HK-2 (cell line): ENCODE results near the gene WHAMM.
"Not testable (repeated sequence)": the region's sequence is repeated elsewhere in the genome, so short reads cannot be mapped to it uniquely, and the experiment has no call there.

Source experiments
- DNase-seq: peaks from one replicate; pipeline ENCODE4 v3.0.0-alpha.2; 2018; ENCODE audit not compliant: unreplicated experiment

WHAMM gene

DNA sequence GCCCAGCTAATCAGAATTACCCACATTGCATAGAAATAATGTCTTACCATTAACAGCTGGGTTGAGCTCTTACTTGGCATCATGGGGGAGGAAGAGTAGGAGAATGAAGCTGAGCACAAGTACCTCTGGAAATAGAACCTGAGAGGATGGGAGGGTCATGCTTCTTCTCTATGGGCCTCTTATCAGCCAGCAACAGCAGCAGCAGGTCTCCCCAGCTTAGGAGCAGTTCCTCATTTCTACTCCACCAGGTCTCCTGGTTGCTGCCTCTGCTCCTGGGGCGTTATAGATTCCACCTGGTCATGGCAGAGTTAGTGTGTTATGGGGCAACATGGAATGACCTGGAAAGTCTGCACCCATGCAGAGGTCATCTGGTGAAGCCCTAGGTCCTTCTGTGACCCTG lies 6.9 kb upstream of the WHAMM start:
- DNase-seq, result no peak

DNA sequence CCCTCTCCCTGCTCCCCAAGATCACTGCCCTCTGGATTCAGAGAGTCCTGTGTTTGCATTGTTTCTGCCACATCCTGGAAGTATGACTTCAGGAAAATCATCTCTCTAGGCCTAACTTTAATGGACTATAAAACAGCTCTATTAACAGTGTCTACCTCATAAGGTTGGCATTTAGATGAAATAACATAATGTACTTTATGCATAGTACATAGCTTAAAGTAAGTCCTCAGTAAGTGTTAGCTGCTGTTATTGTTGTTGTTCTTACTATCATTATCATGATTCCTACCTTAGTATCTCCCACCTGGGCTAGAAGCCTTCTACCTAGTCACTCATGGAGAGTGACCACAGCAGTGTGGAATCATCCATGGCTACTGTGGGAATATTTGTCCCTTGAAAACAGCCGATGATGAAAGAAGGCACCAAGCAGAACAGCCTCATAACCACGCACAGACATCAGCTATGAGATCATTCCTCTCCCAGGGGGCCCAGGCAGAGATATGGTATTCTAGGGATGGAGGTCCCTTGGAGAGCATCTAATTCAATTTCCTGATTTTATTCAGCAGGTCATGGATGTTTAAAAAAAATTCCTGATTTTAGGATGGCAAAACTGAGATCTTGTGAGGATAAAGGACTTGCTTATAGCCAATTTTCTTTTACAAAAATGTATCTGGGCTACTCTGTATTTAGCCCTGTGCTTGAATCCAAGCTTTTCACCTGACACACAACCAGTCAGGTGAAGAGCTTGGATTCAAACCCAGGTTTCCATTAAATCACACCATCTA lies 5.4 kb upstream of the WHAMM start:
- no peak for DNase-seq

DNA sequence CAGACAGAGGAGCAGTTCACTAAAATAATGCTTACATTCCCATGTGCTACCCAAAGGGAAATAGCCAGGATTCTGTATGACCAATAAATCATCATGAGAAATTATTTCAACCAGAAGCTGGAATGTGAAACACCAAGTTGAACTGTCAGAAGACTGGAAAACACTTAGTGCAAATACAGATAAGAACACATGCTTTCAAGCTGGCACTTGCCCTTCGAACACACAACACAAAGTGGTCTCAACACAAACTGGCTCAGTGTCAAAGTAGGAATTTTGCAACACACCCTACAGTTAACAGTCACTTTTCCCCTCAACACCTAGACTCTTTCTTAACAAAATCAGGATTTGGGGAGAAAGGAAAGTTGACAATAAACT lies 4.9 kb upstream of the WHAMM start:
- DNase-seq, result no peak

DNA sequence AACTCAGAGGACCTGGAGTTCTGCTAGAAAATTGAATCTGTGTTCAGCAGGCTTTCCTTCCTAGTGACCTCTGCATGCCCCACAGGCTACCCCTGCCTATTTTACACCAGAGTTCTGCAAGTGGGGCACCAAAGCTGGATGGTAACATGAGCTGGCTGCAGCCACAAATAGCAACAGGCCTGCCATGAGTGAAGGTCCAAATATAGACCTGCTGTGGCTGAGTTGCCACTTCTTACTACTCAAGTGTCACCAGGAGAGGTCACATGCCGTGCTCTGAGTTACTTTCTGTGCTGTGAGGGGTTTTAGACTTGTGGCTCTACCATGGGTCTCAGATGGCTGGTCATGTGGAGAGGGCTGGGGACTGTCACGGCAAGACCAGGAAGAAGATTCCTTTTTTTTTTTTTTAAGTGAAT lies 3.4 kb upstream of the WHAMM start, which contains the start of gene FSD2:
Gene FSD2 (minus strand): TSS at position 76 of the 413 bp plus-strand sequence. CDS start 18,679 bp downstream, outside the sequence.
- peak; percentile 27 for DNase-seq

DNA sequence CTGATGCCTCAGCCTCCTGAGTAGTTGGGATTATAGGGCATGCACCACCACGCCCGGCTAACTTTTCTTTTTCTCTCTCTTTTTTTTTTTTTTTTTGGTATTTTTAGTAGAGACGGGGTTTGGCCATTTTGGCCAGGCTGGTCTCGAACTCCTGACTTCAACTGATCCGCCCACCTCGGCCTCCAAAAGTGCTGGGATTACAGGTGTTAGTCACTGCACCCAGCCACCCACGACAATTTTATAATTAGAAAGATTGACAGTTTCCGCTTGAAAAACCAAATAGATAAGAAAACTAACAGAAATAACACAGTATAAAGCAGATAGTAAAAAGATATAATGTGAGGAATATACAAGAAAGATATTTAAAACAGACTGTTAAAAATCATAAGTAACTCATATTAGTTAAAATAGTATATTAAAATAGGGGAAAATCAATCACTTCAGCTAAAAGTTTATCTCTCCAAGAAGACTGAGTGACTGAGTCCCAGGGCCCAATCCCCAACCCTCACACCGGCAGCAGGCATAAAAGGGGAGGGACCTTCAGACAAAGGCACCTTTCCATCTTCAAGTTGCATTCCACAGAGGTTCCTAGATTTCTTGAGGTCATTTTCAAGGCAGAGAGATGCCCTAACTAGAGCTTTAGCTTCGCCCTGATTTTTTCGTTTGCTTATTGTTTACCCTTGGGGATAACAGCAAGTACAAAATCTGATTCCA lies 1.4 kb upstream of the WHAMM start:
- DNase-seq, result peak; percentile 45

DNA sequence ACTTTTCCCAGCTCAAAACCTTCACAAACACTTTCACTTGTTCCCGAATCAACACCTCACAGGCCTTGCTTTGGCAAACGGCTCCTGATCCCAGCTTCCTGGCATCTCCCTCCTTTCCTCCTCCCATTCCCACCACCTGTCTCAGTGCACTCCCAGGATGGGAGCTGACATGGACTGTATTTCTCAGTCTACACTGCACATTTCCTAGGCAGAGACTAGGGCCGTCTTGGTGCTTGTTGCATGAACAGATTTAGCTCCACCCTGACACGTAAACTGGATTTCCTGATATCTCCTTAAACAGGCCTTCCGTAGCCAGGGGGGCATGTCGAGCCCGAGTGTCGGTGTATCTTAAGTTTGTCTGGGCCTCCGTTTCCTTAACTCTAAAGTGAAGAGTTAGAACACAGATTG lies 790 bp upstream of the WHAMM start:
- DNase-seq, result peak; percentile 40

DNA sequence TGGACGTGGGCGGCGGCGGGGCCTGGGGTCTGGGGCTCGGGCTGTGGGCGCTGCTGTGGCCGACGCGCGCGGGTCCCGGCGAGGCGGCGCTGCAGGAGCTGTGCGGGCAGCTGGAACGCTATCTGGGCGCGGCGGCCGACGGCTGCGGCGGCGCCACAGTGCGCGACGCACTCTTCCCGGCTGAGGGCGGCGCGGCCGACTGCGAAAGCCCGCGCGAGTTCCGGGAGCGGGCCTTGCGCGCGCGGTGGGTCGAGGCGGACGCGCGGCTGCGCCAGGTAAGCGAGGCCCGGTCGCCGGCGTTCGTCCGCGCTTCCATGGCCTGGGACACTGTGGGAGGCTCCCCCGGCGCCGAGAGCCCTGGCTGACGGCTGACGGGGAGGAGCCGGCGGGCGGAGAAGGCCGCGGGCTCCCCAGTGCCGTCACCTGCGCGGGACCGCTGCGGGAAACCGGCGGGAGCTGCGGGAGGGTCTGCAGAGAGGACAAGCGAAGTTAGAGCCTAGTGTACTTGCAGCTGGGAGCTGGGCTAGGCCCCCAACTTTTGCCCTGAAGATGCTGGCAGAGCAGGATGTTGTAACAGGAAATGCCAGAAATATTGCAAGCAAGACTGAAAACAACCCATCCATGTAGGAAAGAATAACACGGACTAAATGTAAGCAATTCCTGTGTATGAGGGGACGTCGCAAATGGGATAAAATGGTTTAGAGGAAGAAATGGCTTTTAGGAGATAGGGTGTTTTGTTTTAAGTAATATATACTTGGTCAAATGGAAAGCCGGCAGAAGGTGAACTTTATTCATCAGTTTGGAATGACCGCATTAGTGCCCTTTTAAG lies 847 bp downstream of the WHAMM start:
- DNase-seq, result no peak

DNA sequence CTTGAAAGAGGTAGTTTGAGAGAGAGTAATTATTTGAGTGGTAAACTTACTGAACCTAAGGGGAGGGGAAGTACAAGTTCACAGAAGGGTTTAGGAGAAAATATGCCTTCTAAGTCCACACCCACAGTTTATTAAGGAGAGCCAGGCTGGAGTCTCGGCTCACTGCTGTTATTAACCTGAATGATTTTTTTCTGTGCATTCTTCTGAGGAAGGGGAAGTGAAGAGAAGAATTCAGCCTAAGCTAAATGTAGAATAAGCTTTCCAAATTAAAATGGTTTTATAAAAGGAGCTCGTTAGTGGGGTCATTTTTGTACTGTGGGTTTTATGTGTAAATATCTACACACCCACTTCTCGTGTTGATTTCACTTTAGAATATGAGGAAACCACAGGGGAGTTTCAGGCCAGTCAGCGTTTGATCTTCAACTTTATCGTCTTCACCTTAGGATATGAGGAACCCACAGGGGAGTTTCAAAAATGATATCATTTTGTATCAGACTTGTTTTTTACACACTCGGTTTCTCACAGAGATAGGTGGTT lies 1.5 kb downstream of the WHAMM start:
- DNase-seq, result no peak

DNA sequence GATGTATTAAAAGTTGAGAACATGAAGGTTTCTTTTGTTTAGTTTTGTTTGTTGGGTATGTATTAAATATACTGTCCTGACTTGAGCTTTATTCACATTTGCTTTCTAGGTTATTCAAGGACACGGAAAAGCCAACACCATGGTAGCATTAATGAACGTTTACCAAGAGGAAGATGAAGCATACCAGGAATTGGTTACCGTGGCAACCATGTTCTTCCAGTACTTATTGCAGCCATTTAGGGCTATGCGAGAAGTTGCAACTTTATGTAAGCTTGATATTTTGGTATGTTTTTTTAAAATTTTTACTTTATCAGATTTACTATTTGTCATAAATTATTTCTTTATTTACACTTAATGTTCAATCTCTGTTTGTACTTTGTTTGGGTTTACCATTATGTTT lies 3.6 kb downstream of the WHAMM start:
- DNase-seq, result no peak

DNA sequence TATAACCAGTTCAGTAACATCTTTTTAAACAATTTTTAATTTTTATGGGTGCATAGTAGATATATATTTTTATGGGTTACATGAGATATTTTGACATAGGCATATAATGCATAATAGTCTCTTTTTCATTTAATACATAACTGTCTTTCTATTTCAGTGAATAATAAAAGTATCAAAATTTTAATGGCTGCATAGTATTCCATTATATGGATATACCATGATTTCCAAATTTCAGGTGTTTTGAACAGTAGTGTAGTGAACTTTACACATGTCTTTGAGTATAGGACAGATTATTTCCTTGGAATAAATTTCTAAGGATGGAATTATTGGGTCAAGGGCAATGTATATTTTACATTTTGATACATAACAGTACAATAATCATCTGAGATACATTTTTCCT lies 10.7 kb downstream of the WHAMM start:
- DNase-seq, result no peak

DNA sequence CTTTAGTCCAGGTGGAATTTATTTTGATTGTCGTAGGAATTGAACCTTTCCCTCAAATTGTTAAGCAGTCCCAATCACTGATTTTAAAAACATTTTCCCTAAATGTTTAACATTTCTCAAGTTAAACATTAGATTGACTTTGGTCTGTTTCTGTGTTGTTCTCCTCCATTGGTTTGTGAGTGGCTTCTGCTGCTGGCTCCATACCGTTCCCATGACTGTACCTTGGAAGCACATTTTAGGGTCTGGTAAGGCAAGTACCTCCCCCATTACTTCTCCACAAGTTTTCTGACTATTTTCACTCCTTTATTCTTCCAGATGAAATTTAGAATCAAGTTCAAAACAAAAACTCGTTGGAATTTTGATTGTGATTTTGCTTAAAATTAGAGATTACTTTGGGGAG lies 12.0 kb downstream of the WHAMM start:
- peak; percentile 35 for DNase-seq

DNA sequence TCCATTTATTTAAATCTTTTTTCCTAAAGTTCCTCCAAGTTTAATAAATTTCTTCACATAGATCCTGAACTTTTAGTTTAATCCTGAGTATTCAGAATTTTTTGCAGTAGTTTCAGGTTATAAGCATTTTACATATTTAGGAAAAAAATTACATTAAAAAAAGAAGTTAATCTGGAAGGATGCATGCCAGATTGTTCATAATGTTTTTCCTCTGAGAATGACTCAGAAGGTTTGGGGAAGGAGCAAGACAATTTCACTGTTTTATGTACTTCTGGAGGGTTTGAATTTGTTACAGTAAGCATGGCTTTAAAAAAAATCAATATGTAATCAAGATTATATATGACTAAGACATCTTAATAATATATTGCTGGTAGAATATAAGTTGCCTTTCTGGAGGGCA lies 12.4 kb downstream of the WHAMM start:
- not testable (repeated sequence) for DNase-seq

DNA sequence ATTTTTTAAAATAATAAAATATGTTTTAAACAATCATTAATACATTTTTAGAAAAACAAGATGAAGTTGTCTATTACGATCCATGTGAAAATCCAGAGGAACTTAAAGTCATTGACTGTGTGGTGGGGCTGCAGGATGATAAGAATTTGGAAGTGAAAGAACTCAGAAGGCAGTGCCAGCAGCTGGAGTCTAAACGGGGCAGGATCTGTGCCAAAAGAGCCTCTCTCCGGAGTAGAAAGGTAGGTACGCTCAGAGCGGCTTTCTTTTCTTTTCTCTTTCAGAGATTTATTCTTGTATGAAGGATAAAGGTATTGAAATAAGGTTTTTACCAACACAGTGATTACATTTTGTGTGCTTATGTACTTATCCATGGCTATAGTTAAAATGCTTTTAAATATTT lies 13.6 kb downstream of the WHAMM start:
- no peak for DNase-seq

DNA sequence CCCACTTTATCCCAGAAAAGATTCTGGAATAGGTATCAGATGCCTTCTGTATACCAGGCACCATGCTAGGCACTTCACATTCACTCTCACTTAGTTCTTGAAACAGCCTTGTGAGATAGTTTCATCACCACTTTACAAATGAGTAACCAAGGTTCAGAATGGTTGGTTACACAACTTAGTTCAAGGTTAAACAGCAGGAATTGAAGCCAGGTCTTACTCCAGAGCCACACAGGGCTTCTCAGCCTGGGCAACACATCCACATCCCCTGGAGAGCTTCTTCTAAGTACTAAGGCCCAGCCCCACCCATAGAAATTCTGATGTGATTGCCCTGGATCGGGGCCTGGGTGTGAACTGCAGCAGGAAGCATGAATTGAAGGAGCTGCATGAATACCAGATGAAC lies 18.6 kb downstream of the WHAMM start:
- DNase-seq, result no peak

DNA sequence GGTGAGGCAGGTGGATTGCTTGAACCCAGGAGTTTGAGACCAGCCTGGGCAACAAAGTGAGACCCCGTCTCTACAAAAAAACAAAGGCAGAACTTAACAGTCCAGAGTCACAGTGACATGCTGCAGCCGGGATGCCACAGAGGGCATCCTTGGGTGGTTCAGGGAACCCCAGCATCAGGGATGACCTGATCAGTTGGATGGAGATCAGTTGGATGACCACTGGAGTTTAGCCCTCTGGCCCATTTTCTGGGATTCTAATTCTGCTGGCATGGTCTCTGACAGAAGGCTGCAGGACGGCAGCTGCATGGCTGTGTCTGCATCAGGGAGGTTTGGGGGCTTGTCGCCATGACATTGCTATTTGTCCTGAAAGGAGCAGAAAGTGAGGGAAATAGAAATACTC lies 19.8 kb downstream of the WHAMM start:
- DNase-seq, result no peak

DNA sequence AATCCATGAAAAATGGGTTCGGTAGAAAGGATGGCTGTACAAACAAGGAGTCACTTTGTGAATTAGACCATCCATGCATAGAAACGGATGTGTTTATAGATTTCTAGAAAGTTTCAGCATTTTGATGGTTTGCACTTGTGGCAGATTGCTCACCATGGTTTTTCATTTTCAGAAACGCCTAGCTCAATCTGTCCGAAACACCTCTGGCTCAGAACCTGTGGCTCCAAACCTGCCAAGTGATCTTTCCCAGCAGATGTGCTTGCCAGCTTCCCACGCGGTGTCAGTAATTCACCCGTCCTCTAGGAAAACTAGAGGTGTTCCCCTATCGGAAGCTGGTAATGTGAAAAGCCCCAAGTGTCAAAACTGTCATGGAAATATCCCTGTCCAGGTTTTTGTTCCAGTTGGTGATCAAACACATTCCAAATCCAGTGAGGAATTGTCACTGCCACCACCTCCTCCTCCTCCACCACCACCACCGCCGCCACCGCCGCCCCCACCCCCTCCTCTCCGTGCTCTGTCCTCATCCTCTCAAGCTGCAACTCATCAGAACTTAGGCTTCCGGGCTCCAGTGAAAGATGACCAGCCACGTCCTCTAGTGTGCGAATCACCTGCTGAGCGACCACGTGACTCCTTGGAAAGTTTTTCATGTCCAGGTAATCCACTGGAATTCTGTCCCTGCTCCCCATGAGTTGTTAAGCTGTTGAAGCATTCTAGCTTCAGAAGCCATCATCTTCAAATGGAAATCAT lies 21.2 kb downstream of the WHAMM start:
- DNase-seq, result peak; percentile 67

DNA sequence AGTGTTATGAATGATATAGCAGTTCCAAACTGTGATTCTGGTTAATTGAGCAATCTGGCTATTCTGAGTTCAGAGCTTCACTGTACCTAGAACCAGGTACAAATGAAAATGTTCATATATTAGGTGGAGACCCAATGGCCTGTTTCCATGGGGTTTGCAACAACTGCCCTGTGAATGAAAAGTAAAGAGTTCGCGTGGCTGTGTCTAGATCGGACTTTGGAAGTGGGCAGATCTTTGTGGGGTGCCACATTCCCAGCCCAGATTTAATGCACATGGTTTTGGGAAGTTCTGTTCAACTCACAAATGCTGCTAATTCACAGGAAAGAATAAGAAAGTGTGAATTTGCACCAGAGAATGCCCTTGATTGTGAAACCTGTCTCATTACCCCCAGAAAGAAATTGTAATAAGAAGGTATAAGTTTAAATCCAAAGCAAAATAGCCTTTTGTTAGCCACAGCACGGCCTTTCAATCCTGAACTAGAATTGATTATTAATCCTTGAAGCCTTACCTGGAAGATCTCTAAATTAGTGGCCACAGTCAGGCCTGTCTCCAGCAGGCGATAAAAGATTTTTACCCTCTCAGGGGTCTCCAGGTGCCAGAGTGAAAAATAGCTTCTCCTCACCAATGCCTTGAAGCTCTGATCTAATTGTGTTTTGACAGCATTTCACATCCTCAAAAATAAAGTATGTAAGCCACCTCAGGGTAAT lies 22.6 kb downstream of the WHAMM start:
- DNase-seq, result no peak

DNA sequence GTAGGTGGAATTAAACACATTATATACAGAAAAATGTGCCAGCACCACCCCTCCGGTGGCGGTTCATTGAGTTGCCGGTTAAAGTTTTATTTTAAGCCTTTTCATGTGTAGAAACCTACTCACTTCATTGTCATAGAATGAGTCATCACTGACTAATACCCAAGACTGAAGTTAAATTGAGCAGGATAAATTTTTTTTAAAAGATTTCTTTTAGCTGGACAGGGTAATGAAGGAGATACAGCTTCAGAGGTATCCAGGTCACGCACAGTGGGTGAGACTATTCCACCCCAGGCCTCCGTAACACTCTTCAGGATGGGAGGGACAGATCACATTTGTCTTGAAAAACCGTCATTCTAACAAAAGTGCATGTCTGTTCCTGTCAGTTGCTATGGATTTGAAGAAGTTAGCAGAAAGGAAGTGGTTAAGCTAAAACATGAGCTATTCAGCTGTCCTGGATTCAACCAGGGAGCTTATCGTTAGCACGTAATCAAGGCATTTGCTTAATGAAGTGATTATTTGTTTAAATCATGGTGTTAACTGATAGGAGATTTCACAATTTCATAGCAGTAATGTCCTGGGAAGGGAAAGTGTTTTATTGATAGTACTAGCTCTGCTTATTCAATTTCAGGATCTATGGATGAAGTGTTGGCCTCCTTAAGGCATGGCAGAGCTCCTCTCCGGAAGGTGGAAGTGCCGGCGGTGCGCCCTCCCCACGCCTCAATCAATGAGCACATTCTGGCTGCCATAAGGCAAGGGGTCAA lies 23.4 kb downstream of the WHAMM start:
- peak; percentile 49 for DNase-seq

DNA sequence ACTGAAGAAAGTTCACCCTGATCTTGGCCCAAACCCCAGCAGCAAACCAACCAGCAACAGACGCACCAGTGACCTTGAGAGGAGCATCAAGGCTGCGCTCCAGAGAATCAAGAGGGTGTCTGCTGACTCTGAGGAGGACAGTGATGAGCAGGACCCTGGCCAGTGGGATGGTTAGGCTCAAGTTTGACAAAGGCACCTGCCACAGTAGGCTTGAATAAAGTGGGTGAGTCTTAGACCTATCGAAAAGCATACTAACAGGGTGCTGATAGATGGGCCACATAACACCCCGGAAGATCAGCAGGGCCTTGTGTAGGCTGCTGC lies 23.9 kb downstream of the WHAMM start:
- DNase-seq, result no peak

DNA sequence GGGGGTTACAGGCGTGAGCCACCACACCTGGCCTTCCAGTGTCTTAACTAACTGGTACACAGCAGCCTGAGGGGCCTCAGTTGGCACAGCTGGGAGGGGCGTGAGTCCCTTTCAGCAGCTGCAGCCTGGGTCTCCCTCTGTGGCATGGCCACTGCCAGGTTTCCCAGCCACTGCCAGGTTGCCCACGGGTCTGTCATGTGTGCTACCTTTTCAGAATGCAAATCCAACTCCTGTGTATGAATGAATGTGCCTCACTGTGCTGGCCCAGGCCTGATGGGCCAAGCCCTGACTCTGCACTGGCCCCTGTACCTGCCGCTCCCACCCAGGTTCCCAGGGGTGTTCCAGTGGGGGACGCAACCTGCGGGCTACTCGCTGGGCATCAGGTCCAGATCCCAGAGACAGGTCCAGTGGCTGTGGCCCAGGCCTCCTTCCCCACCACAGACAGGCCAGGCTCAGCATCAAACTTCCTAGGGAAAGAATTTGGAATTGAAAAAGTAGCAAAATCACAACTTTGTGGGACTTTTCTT lies 26.0 kb downstream of the WHAMM start:
- no peak for DNase-seq
